Skin of body (tissue), 2 donors: ENCODE results near the gene OR2H2. TPM values are rescaled to one million over a fixed set of nuclear protein-coding genes. Genes with fewer than 3 reads are reported as not detected.

Source experiments
- DNase-seq: peaks from one replicate; lab custom pipeline; 2025; lab: John Stamatoyannopoulos, UW
- total RNA-seq: library from RNA; depleted of rRNA; stranded (reverse); fragments of >200 nt; gene quantifications from one replicate; pipeline ENCODE4 v1.2.3, GENCODE V29; 2014

The OR2H2 gene
- total RNA-seq, 1 donor from 2014 or later: not detected

- no peak for DNase-seq
Observed at GRCh38 chr6:29591677-29592076, 6.8 kb downstream of the OR2H2 start.

GRCh38 chr6:29593199-29593855 lies 8.4 kb downstream of the OR2H2 start:
- no peak for DNase-seq

GRCh38 chr6:29596381-29596900 lies 11.5 kb downstream of the OR2H2 start:
- no peak for DNase-seq

DNA sequence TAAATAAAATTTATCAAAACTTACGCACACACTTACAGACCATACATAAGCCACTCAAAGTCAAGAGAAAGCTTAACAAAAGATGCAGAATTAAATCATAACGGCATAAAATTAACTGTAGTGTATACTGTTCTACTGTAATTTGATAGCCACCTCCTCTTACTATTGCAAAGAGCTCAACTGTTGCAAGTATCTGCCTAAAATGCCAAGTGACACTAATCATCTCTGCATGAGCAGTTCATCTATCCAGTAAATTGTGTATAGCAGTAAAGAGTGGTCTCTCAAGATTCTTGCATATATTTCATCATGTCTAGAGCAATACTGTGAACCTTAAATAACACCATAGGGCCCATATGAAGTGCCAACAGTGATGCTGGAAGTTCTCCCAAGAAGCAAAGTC lies 12.3 kb downstream of the OR2H2 start:
- DNase-seq: no peak

DNA sequence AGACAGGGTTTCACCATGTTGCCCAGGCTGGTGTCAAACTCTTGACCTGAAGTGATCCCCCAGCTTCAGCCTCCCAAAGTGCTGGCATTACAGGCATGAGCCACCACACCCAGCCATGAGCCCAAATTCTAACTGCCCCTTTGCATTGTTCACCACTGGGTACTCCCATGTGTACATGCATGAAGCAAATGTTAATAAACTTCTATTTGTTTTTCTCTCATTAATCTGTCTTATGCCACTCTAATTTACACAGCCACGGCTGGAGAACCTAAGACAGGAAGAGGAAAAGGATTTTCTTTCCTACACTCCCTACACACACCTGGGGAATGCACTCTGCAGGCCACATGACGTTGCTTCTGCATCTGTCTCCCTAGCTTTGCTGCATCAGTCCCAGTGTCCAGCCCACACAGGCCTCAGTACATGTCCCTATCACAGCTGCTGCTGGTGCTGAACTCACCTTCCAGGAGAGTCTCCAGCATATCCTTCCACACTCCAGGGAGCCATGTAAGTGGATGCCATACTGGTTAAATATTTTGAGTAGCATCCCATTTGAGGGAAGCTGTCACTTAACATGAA lies 13.3 kb downstream of the OR2H2 start:
- DNase-seq: no peak

DNA sequence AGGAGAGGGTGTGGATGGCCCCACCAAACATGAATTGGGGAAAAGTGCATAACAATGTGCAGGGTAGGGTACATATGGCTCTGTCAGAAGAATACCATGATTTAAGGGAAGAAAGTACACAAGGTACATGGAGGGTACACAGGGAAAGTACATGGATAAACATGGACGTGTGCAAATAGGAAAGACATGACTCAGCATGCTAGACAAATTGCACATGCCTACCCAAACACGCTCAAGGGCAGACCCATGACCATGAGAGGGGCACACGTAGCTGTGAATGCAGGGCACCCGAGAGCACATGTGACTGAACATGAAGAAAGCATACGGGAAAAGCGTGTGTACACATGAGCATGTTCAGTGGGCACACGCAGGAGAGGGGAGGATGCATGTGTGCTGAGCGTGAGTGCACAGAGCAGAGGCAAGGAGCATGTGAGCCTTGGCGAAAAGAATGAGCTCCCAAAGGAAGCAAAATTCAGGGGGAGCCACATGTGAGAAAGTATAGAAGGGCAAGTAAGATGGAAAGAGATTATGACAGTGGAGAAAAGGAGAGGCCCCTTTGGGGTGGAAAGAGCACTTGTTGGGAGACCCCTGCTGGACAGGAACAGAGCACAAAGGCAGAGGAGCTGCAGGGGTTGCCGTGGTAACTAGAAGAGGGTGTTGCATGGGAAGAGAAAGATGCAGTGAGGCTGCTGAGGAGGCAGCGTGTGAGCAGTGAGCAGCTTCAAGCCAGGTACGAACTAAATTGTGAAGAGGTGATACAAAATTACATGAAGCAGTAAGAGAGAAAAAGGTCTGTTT lies 17.8 kb downstream of the OR2H2 start:
- DNase-seq: no peak

DNA sequence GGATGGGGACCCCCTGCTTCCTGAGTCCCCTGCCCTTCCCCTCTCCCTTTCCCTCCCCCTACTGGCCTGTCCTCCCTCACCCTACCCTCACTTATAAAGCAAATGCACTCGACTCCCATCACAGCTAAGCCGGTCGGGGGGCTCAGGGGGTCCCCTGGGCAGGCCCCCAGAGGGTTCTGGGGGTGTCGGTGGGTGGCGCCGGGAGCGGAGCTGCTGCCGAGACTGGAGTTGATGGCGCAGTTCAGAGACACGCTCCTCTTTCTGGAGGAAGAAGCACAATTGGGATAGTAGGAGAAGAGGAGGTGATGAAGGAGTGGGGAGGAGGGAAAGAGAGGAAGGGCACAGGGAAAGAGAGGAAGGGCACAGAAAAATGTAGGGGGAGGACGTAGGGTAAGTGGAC lies 18.5 kb downstream of the OR2H2 start:
- DNase-seq: no peak

DNA sequence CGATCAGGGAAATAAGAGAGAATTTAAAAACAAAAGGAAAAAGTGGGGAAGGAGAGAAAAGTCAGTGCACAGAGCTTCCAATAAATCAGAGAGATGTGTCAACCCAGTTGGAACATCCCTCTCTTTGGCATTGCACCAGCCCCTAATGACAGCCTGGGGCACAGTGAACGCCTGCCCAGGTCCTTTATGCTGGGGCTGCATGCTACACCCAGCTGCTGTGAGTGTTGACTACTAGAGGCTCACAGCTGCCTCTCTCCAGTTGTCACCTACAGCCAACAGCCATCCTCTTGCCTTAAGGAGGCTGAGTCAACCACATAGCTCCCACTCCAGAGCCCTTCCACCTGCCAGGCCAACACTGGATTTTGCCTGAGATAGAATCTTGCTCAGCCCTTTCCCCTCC lies 19.0 kb downstream of the OR2H2 start:
- no peak for DNase-seq

DNA sequence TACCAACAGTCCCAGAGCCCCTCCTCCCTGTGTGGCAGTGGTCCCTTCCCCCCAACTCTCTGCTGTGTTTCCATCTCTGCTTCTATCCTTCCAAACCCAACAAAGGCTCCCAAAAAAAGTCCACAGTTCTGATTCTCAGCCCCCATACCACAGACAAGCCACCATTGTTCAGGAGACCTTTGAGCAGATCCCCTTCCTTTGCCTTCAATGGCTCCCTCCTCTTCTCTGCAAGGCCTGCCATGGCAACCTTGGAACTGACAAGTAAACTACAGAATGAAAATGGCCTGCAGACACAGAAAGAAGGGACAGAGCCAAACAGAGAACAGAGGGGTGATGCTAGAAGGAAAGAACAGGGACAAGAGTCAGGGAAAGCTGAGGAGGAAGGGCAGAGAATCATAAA lies 23.2 kb downstream of the OR2H2 start:
- no peak for DNase-seq

DNA sequence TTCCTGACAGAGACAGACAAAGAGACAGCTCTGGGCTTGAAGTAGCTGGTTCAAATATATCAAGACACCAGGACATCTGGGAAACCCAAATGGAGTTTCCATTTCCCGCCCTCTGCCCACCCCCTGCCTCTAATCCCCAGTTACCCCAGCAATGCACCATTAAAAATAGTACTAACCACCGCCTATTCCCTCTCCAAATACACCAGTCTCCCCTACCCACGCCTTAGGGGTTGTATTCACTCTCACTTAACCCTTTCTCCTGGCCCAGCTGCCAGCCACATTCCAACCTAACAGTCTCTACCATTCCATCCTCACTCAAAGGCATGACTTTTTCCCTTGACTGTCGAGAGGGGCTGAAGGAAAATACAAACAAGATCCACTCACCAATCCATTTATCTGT lies 25.6 kb downstream of the OR2H2 start:
- DNase-seq: no peak

DNA sequence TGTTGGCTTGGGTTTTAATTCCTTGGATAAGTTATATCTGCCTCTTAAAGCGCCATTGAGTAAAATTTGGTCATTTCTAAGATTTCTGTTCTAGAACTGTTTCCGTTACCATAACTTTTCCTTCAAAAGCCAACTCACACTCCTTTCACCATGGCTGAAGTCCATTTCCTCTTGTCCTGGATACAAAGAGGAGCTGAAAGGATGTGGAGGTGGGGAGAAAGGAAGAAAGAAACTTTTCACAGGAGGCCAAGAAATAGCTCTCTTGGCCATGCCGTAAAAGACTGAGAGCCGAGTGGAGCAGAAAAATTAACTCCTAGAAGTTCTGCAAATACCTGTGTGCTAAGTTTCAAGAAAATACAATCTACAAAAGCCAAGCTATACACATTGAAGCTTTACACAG lies 26.5 kb downstream of the OR2H2 start:
- no peak for DNase-seq

DNA sequence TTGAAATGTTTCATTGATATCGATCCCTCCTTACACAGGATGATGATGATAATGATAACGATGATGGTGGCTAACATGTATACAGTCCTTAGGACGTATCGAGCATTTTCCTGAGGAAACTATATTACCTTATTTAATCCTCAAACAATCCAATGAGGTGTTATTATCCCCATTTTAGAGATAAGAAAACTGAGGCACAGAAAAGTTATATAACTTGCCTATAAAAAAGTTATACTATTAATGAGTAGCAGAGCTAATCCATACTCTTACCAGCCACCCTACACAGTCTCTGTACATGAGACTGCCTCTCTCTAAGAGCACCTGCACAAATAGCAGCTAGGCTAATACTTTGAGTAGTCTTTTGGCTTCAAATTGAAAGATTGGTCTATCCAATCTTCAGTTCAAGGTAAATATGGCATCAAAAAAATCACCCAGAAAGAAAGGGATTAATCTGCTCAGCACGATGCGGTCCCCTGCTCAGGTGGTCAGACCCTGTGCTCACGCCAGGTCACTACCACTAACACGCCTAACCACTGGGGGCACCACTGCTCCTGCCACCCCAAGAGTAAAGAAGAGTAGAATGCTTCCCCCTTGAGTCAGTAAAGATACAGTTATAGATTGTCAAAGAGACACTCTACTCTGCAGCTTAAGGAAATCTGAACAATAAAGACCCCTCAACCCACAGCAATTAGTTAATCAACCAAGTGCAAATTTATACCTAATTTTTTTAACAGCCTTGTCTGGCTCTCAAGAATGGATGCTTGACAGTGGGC lies 33.0 kb downstream of the OR2H2 start:
- DNase-seq: no peak

DNA sequence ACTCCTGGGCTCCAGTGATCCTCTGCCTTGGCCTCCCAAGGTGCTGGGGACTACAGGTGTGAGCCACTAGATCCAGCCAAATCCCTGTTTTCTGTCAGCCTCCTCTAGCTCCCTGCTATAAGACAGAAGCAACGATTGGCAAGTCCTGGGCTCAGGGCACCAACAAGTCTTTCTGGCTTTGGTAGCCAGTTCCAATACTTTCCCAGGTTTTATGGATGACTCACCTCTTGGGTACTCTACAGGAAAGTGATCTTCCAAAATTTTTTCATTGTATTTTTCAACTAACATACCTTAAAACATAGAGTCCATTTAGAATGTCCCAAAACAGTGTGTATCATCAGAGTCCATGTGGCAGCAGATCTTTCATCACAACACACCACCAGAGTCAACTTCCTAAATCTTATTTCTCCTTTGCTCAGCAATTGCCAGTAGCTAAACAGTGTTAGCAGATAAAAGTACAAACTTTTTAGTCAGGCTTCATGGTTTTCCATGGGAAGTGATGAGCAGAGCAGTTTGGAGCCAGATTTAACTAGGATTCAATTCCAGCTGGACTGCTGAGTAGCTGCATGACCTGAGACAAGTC lies 34.7 kb downstream of the OR2H2 start:
- DNase-seq: no peak

DNA sequence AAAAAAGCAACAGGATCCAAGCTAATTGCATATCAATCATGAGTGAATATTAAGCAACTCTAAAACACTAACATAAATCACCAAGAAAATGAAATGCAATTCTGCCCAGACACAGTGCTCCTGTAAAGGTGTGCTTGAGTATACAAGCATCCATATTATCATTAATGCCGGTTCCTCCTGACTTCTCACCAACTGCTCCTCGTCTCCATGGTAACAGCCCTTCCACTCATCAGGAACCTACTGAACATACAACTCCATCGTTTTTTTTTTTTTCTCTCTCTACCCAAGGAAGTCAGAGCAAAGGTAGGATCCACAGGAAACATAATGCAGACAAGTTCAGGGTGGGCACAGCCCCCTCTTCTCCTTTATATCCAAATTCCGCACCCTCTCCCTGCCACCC lies 35.7 kb downstream of the OR2H2 start:
- DNase-seq: no peak

DNA sequence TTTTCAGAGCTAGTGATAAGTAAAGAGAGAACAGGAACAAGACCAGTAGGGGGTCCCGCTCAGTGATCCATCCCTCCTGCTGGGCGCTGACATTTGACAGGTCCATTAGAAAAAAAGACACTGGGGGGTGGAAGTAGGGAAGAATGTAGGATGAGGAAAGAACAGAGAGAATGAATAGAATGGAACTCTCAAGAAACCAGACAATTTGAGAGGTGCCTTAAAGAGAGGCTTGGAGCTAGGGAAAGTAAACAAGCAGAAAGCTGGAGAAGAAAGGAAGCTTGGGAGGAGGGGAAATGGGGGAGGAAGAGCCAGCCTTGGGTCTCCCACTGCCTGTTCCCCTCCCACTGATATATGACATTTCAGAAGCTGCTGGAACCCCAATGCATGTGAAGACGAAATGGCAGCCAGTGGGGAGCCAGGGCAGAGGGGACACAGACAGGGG lies 39.6 kb downstream of the OR2H2 start:
- no peak for DNase-seq

DNA sequence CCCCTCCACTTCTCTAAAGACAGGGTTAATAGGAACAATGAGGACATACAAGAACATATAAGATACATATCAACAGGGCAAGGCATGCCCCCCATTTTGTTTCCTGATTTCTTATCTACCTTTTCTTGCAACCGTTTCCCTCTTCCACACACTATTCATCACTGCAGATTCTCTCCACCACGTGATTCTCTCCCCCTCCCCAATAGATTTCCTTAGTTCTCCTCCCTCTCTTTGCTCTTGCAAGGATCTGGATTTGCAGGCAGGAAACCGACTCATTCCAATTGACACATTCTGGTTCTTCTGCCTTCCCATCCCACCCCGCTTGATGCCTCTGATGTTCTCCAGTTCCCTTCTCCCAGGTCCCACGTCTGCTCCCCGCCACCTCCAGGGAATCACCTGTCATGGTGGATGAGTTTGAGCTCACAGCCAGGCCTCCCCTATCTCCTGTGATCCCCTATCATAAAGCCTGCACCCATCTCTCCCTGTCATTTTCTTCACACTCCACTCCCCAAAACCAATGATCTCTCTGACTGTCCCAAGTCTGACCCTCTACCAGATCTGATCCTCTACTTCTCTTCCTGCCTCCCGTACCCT lies 40.5 kb downstream of the OR2H2 start:
- no peak for DNase-seq

GRCh38 chr6:29626948-29627754 lies 42.2 kb downstream of the OR2H2 start:
- DNase-seq: no peak

GRCh38 chr6:29627755-29628418 lies 43.0 kb downstream of the OR2H2 start:
- DNase-seq: peak; percentile 84
